Activated T-cell treated with anti-CD3 and anti-CD28 coated beads, Interleukin-2, amount 50 U/mL, for 72 hours (primary cell): ENCODE measurements around the gene FAM181B. TPM values are rescaled to one million over a fixed set of nuclear protein-coding genes. Genes with fewer than 3 reads are reported as not detected.

ENCODE experiments used
- ATAC-seq, 2 donors: fragments of 150-1000 bp; cut with Tn5 transposase; replicated peaks in 1 of 2; 2 replicates each; pipeline ENCODE4 v1.10.0; 2021; ENCODE audit warnings: moderate library complexity in 2 of 2, mild to moderate bottlenecking in 1 of 2
- DNase-seq, 2 donors: peaks; one replicate each; pipeline ENCODE4 v3.0.0; 2021 to 2022; ENCODE audit warnings: mixed read lengths in 1 of 2
- H3K27ac Mint-ChIP-seq: one replicate; pipeline ENCODE4 v1.8.0; 2022; ENCODE audit warnings: mild to moderate bottlenecking, moderate library complexity, mixed read lengths
- H3K27me3 Mint-ChIP-seq: one replicate; pipeline ENCODE4 v1.8.0; 2022; ENCODE audit warnings: low read depth, mixed read lengths
- H3K36me3 Mint-ChIP-seq, 2 donors: one replicate each; pipeline ENCODE4 v1.8.0; 2022; ENCODE audit warnings: mixed read lengths in 2 of 2, mild to moderate bottlenecking in 1 of 2; ENCODE audit not compliant: insufficient read depth in 2 of 2
- H3K4me1 Mint-ChIP-seq: one replicate; pipeline ENCODE4 v1.8.0; 2022; ENCODE audit warnings: low read depth, mixed read lengths
- H3K4me3 Mint-ChIP-seq, 2 donors: one replicate each; pipeline ENCODE4 v1.8.0; 2022; ENCODE audit warnings: mild to moderate bottlenecking in 2 of 2, mixed read lengths in 2 of 2, moderate library complexity in 2 of 2
- H3K9me3 Mint-ChIP-seq, 2 donors: one replicate each; pipeline ENCODE4 v1.8.0; 2022; ENCODE audit warnings: mixed read lengths in 2 of 2
- total RNA-seq, 2 donors: library from RNA; stranded (reverse); gene quantifications; one replicate each; pipeline ENCODE4 v1.2.3, GENCODE V29; 2022

FAM181B gene
- total RNA-seq, 2 donors from 2014 or later, result not detected

DNA sequence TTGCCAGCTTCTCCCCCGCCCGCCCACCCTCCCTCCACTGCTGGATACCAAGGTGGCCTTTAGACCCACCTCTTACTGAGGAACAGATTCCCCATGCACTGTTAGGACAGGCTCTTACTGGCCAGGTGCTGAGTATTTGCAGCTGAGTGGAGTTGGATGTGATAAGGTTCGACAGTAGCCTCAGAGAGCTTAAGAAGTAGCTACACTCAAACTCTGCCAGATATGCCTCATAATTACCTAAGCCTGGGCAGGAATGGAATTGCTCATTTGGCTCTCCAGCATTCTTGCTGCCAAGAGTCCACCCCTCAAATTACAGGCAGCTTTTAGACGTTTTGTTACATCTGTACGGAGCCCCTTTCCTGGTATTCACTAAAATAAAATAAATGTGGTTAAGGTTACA, 9.6 kb downstream of the FAM181B start:
- Mint-ChIP-seq H3K9me3 (no peaks in the 10 kb centered on the region), H3K4me1 (no peaks in the 10 kb centered on the region), H3K36me3 (no peaks in the 10 kb centered on the region), H3K27ac (no peak overlapping the region), H3K27me3 (peaks cover 23% of the 10 kb centered on the region), H3K4me3 (no peak overlapping the region)
- DNase-seq (no peak), ATAC-seq (no peak)

DNA sequence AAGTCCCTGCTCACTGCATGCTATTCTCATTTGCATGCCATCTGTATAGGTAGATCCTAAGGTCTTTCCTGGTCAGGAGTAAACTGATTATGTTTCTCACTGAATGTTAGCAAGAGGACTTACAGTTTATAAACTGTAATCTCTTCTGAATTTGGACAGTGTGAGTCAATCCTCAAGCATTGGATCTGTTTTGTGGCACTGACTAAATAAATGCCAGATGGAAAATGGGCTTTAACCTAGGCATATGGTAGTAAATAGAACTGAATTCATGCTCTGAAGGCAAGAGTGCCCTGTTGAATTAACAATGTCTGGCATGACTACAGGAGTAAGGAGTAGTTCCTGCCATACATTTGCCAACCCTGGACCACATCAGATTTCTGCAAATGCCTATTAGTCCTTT, 11.4 kb downstream of the FAM181B start:
- no peaks in the 10 kb centered on the region for H3K9me3 Mint-ChIP-seq
- DNase-seq (no peak), ATAC-seq (no peak)
- no peak overlapping the region for H3K4me3 Mint-ChIP-seq
- H3K27me3 Mint-ChIP-seq, result peaks cover 14% of the 10 kb centered on the region
- no peaks in the 10 kb centered on the region for H3K36me3 Mint-ChIP-seq
- H3K27ac Mint-ChIP-seq, result no peak overlapping the region
- peaks cover 4% of the 10 kb centered on the region for H3K4me1 Mint-ChIP-seq

- Mint-ChIP-seq H3K27me3 (peaks cover 7% of the 10 kb centered on the region), H3K4me3 (no peak overlapping the region), H3K4me1 (peaks cover 4% of the 10 kb centered on the region), H3K36me3 (no peaks in the 10 kb centered on the region), H3K27ac (no peak overlapping the region), H3K9me3 (no peaks in the 10 kb centered on the region)
- DNase-seq (no peak), ATAC-seq (no peak)
Observed at GRCh38 chr11:82720267-82721065, 13.2 kb downstream of the FAM181B start.

- H3K27ac Mint-ChIP-seq, result no peak overlapping the region
- H3K9me3 Mint-ChIP-seq, result no peaks in the 10 kb centered on the region
- peaks cover 4% of the 10 kb centered on the region for H3K4me1 Mint-ChIP-seq
- no peak overlapping the region for H3K4me3 Mint-ChIP-seq
- DNase-seq (no peak), ATAC-seq (no peak)
- peaks cover 3% of the 10 kb centered on the region for H3K27me3 Mint-ChIP-seq
- H3K36me3 Mint-ChIP-seq, result no peaks in the 10 kb centered on the region
Observed at GRCh38 chr11:82719361-82720105, 14.1 kb downstream of the FAM181B start.

- Mint-ChIP-seq H3K27ac (no peak overlapping the region), H3K36me3 (no peaks in the 10 kb centered on the region), H3K27me3 (no peaks in the 10 kb centered on the region), H3K4me1 (peaks cover 4% of the 10 kb centered on the region), H3K9me3 (no peaks in the 10 kb centered on the region), H3K4me3 (no peak overlapping the region)
- no peak for DNase-seq
- ATAC-seq, result no peak
Observed at GRCh38 chr11:82718821-82719220, 14.8 kb downstream of the FAM181B start.

DNA sequence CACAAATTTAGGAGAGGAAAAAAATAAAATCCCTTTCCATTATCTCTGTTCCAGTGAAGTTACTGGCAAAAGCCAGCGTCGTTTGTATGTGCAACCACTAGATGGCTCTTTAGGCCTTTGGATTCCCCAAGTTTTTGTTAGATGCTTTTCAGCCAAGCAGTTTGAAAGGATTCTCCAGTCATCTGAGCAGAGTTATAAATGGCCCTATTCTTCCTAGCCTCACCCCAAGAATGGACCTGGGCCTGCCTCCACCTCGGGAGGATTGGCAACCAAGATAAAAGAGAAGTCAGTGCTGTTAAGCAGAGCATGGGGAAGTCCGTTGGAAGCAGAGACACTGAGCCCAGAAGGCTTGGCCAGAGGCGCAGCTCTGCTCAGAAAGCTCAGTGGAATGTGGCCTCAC, 15.4 kb downstream of the FAM181B start:
- peaks cover 4% of the 10 kb centered on the region for H3K4me1 Mint-ChIP-seq
- peak in 1 of 2 donors; percentile 8 for DNase-seq
- H3K27ac Mint-ChIP-seq, result no peak overlapping the region
- no peak overlapping the region for H3K4me3 Mint-ChIP-seq
- no peaks in the 10 kb centered on the region for H3K27me3 Mint-ChIP-seq
- no peaks in the 10 kb centered on the region for H3K9me3 Mint-ChIP-seq
- no peaks in the 10 kb centered on the region for H3K36me3 Mint-ChIP-seq
- peak in 1 of 2 donors; percentile 25 for ATAC-seq

DNA sequence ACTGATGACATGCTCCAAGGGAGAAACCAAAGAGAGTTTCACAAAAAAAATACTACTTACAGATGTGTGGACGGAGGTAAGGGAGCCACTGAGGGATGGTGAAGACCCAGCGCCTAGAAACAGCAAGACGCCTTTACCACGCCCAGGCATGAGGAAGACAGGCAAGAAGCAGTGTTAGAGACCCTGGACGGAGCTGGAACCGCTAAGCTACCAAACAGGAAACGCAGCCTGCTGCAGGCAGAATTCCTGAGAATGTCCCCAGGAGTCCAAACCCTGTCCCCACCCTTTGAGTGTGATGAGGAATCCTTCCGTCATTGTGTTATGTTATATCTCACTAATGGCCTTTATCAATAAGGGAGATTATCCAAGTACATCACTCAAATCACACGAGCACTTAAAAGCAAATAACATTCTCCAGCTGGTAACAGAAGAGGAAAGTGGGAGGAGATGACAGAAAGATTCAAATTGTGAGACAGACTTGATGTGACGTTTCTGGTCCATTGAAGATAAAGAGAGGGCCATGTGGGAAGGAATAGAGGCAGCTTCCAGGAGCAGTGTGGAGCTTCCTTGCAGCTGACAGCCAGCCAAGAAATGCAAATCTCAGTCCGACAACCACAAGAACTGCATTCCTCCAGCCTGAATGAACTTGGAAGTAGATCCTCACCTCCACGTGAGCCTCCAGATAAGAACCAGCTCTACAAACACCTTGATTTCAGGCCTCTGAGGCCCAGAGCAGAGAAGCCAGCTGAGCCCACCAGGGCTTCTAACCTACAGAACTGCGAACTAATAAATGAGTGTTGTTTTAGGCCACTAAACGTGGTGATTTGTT, 19.1 kb downstream of the FAM181B start:
- Mint-ChIP-seq H3K4me3 (no peak overlapping the region), H3K36me3 (no peaks in the 10 kb centered on the region), H3K27ac (no peak overlapping the region), H3K27me3 (no peaks in the 10 kb centered on the region), H3K4me1 (peaks cover 4% of the 10 kb centered on the region), H3K9me3 (no peaks in the 10 kb centered on the region)
- DNase-seq (no peak), ATAC-seq (no peak)

GRCh38 chr11:82711648-82712047, 22.0 kb downstream of the FAM181B start:
- ATAC-seq (no peak), DNase-seq (no peak)
- H3K27ac Mint-ChIP-seq, result no peak overlapping the region

GRCh38 chr11:82703796-82704195, 29.9 kb downstream of the FAM181B start:
- Mint-ChIP-seq H3K4me1 (no peaks in the 10 kb centered on the region), H3K4me3 (no peak overlapping the region), H3K27ac (no peak overlapping the region), H3K27me3 (peaks cover 19% of the 10 kb centered on the region), H3K9me3 (no peaks in the 10 kb centered on the region), H3K36me3 (no peaks in the 10 kb centered on the region)
- DNase-seq (no peak), ATAC-seq (no peak)

More at GRCh38 chr11:82711648-82712047, 22.0 kb downstream of the FAM181B start:
- H3K36me3 Mint-ChIP-seq, result no peaks in the 10 kb centered on the region
- peaks cover 6% of the 10 kb centered on the region for H3K27me3 Mint-ChIP-seq
- H3K9me3 Mint-ChIP-seq, result no peaks in the 10 kb centered on the region
- H3K4me3 Mint-ChIP-seq, result no peak overlapping the region
- H3K4me1 Mint-ChIP-seq, result no peaks in the 10 kb centered on the region

GRCh38 chr11:82703226-82703625, 30.4 kb downstream of the FAM181B start:
- ATAC-seq, result no peak
- Mint-ChIP-seq H3K27ac (no peak overlapping the region), H3K4me1 (no peaks in the 10 kb centered on the region), H3K4me3 (no peak overlapping the region), H3K36me3 (no peaks in the 10 kb centered on the region), H3K27me3 (peaks cover 19% of the 10 kb centered on the region), H3K9me3 (no peaks in the 10 kb centered on the region)
- no peak for DNase-seq

DNA sequence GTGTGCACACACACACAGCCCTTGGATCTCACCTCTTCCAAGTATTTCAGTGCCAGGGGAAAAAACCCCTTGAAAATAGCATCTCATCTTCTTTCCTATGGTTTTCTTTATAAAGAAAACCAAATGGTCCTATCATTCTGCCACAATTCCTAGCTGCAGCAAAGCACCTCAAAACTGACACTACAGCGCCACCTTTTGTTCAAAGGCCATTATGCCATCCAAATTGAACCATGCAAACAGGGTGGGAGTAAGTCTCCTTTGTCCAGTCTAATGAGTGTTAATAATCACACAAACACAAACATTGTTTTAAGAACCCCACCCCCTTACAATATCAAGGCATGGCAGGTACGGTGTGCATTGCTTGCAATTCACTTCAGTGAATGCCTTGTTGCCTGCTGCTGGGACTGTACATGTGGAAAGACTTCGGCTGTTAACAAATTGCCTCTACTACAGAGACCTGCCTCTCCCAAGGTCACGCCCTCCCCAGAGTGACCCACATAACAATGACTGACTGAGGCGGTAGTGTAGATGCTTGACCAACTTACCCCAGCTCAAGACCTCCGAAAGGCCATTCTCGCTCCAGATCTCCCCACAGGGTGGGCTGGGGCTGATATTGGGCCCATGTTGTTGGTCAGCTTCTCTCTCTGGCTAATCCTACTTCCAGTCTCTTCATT, 31.7 kb downstream of the FAM181B start:
- peak; percentile 8 to 32 for DNase-seq
- Mint-ChIP-seq H3K36me3 (no peaks in the 10 kb centered on the region), H3K9me3 (no peaks in the 10 kb centered on the region), H3K4me1 (no peaks in the 10 kb centered on the region), H3K4me3 (no peak overlapping the region), H3K27me3 (peaks cover 13% of the 10 kb centered on the region), H3K27ac (no peak overlapping the region)
- ATAC-seq, result no peak

DNA sequence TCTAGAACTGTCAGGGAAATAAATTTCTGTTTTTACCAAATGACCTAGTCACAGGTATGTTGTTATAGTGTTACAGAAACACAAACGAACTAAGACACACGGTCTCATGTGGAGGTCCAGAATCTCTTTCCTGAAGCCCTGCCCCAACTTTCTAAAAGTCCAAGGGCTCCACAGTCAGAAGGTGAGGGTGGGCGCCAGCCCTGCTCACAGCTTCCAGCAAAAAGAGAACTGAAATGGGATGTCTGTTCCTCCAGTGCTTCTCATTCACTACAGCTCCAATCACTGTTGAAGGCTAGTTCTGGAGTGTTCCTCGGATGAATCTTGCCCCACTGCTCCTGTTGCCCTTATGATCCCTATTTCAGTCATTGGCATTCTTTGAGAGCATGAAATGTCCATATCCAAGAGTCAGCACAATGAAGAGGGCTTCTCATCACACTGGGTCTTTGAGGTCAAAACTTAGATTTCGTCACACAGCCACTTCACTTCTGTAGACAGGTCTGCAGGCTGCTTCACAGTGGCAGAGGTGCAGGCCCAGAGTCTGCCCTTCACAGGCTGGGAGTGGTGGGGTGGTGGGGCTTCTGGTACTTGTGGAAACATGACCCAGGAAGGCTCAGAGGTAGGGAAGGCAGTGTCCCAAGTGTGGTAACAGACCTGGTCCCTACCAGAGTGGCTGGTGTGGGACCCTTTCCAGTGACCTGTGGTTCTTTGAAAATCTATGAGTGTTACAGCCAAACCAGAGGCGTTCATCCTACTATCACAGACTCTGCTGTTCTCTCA, 34.9 kb downstream of the FAM181B start:
- H3K27ac Mint-ChIP-seq, result no peak overlapping the region
- H3K9me3 Mint-ChIP-seq, result no peaks in the 10 kb centered on the region
- H3K36me3 Mint-ChIP-seq, result no peaks in the 10 kb centered on the region
- no peak overlapping the region for H3K4me3 Mint-ChIP-seq
- no peaks in the 10 kb centered on the region for H3K4me1 Mint-ChIP-seq
- peaks cover 6% of the 10 kb centered on the region for H3K27me3 Mint-ChIP-seq
- ATAC-seq, result no peak
- no peak for DNase-seq
